Fibroblast of lung (primary cell): ENCODE results near the gene ALG5. TPM values are rescaled to one million over a fixed set of nuclear protein-coding genes. Genes with fewer than 3 reads are reported as not detected.

ENCODE experiments used
- DNase-seq, 2 donors: peaks; one replicate each; pipeline versions ENCODE4 v3.0.0 to v3.0.0-alpha.2; 2010; ENCODE audit warnings: low read depth in 2 of 2
- H2AFZ ChIP-seq: 2 replicates; pipeline ENCODE4 v1.5.1; 2012; ENCODE audit warnings: low read length, control low read depth, inconsistent platforms
- H3K27ac ChIP-seq: 2 replicates; pipeline ENCODE4 v1.5.1; 2011; ENCODE audit warnings: low read length, control low read depth; ENCODE audit not compliant: insufficient read depth
- H3K27me3 ChIP-seq: 2 replicates; pipeline ENCODE4 v1.5.1; 2011; ENCODE audit warnings: mild to moderate bottlenecking, low read length; ENCODE audit not compliant: control insufficient read depth, insufficient read depth
- H3K36me3 ChIP-seq: 2 replicates; pipeline ENCODE4 v1.5.1; 2011; ENCODE audit warnings: low read length; ENCODE audit not compliant: control insufficient read depth, insufficient read depth
- H3K4me1 ChIP-seq: 2 replicates; pipeline ENCODE4 v1.5.1; 2011; ENCODE audit warnings: low read length; ENCODE audit not compliant: control insufficient read depth, insufficient read depth; ENCODE audit errors: extremely low read depth
- H3K4me2 ChIP-seq: 2 replicates; pipeline ENCODE4 v1.5.1; 2011; ENCODE audit warnings: low read length, control low read depth; ENCODE audit not compliant: insufficient read depth; ENCODE audit errors: extremely low read depth
- H3K4me3 ChIP-seq, 4 experiments: fragments of 200-600 bp in 1 of 4; sonication (generic) in 1 of 4; replicated peaks in 1 of 4; 2 replicates each; pipeline ENCODE4 v1.5.1; 2011 to 2016; ENCODE audit warnings: low read length in 4 of 4, low read depth in 3 of 4, mild to moderate bottlenecking in 3 of 4, control low read depth in 2 of 4, inconsistent platforms in 1 of 4, mixed read lengths in 1 of 4; ENCODE audit not compliant: insufficient read depth in 1 of 4; ENCODE audit errors: control extremely low read depth in 1 of 4
- H3K79me2 ChIP-seq: 2 replicates; pipeline ENCODE4 v1.5.1; 2012; ENCODE audit warnings: mild to moderate bottlenecking, low read length, inconsistent platforms; ENCODE audit not compliant: control insufficient read depth, insufficient read depth
- H3K9ac ChIP-seq: 2 replicates; pipeline ENCODE4 v1.5.1; 2011; ENCODE audit warnings: mild to moderate bottlenecking, low read length, control low read depth; ENCODE audit not compliant: insufficient read depth
- H3K9me3 ChIP-seq: 2 replicates; pipeline ENCODE4 v1.5.1; 2012; ENCODE audit warnings: low read depth, low read length; ENCODE audit not compliant: control insufficient read depth, insufficient read depth
- H4K20me1 ChIP-seq: 2 replicates; pipeline ENCODE4 v1.5.1; 2011; ENCODE audit warnings: low read length; ENCODE audit not compliant: control insufficient read depth, insufficient read depth; ENCODE audit errors: extremely low read depth
- CTCF ChIP-seq, 2 donors: IDR thresholded peaks in 1 of 2; conservative IDR thresholded peaks in 1 of 2; 1 replicate in 1 of 2; 2 replicates in 1 of 2; pipeline ENCODE4 v1.5.1; 2011 to 2012; ENCODE audit warnings: low read length in 2 of 2, control low read depth in 1 of 2, inconsistent platforms in 1 of 2, low read depth in 1 of 2, mild to moderate bottlenecking in 1 of 2
- EZH2 ChIP-seq: IDR thresholded peaks from 2 replicates; pipeline ENCODE4 v1.5.1; 2012; ENCODE audit warnings: low read length, control low read depth, mild to moderate bottlenecking; ENCODE audit errors: missing control alignments
- polyA plus RNA-seq, 2 donors: library from polyadenylated mRNA; depleted of rRNA in 1 of 2; stranded (reverse) in 1 of 2; unstranded in 1 of 2; fragments of >200 nt; gene quantifications; 2 replicates each; pipeline ENCODE4 v1.2.1, GENCODE V29; 2011 to 2012; ENCODE audit warnings: missing spikeins in 1 of 2
- total RNA-seq: library from RNA; depleted of rRNA; stranded (reverse); fragments of >200 nt; gene quantifications from 2 replicates; pipeline ENCODE4 v1.2.1, GENCODE V29; 2014

Gene ALG5
- total and polyA plus RNA-seq, 2 donors (not counting 1 experiment from before 2014, with no cell fraction given): 34.8 to 49.6 TPM

- Histone ChIP-seq H3K27me3 (no peaks in the 10 kb centered on the region), H2AFZ (no peak overlapping the region), H3K4me2 (no peak overlapping the region), H3K36me3 (peaks cover 7% of the 10 kb centered on the region), H3K9me3 (no peaks in the 10 kb centered on the region), H3K27ac (no peak overlapping the region), H4K20me1 (no peaks in the 10 kb centered on the region), H3K79me2 (no peaks in the 10 kb centered on the region), H3K4me3 (no peak overlapping the region), H3K4me1 (peaks cover 4% of the 10 kb centered on the region), H3K9ac (no peak overlapping the region)
- TF ChIP-seq CTCF (conservative IDR thresholded peaks at IDR 0.05 in 1 of 2, IDR thresholded peaks at IDR 0.05 in 1 of 2; ENCODE audit: low read depth in 1 of 2, low read length in 2 of 2): no peak
- TF ChIP-seq EZH2: no peak
- DNase-seq: no peak
Observed at GRCh38 chr13:37011788-37012187, 12.6 kb upstream of the ALG5 start.

- Histone ChIP-seq H3K79me2 (no peaks in the 10 kb centered on the region), H3K36me3 (peaks cover 7% of the 10 kb centered on the region), H3K4me2 (no peak overlapping the region), H4K20me1 (no peaks in the 10 kb centered on the region), H3K9ac (no peak overlapping the region), H3K27ac (no peak overlapping the region), H3K9me3 (no peaks in the 10 kb centered on the region), H3K4me1 (peaks cover 4% of the 10 kb centered on the region), H3K27me3 (no peaks in the 10 kb centered on the region), H2AFZ (no peak overlapping the region), H3K4me3 (no peak overlapping the region)
- peak in 1 of 2 donors; percentile 25 for DNase-seq
- no peak for TF ChIP-seq EZH2
- TF ChIP-seq CTCF (conservative IDR thresholded peaks at IDR 0.05 in 1 of 2, IDR thresholded peaks at IDR 0.05 in 1 of 2; ENCODE audit: low read depth in 1 of 2, low read length in 2 of 2): no peak
Observed at GRCh38 chr13:37011002-37011401, 11.9 kb upstream of the ALG5 start.

DNA sequence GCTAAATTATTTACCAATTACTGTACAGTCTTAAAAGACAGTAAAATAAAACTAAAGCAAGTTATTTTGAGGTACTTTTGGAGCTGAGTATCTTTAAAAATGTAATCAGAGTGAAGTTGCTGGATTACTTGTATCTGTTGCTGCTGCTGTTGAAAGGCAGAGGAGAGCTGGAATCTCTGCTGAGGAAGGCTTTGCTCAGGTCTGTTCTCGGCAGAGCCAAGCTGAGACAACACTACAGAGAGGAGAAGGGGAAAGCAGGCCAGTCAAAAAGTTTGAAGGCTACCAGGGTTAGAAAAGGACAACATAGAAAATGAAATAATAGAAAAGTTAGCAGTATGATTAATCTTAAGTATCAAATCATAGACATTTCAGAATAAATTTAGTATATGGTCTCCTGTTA, 11.3 kb upstream of the ALG5 start:
- Histone ChIP-seq H2AFZ (no peak overlapping the region), H3K27me3 (no peaks in the 10 kb centered on the region), H3K36me3 (peaks cover 7% of the 10 kb centered on the region), H3K4me1 (peaks cover 4% of the 10 kb centered on the region), H4K20me1 (no peaks in the 10 kb centered on the region), H3K79me2 (no peaks in the 10 kb centered on the region), H3K4me2 (no peak overlapping the region), H3K27ac (no peak overlapping the region), H3K9me3 (no peaks in the 10 kb centered on the region), H3K4me3 (no peak overlapping the region), H3K9ac (no peak overlapping the region)
- no peak for TF ChIP-seq EZH2
- no peak for TF ChIP-seq CTCF (conservative IDR thresholded peaks at IDR 0.05 in 1 of 2, IDR thresholded peaks at IDR 0.05 in 1 of 2; ENCODE audit: low read depth in 1 of 2, low read length in 2 of 2)
- DNase-seq: no peak
